Activated naive CD8-positive, alpha-beta T cell (primary cell): Measurements from ENCODE around the gene FAM114A2.

Experiments
- H3K27ac Mint-ChIP-seq: one replicate; pipeline ENCODE4 v1.8.0; 2021; ENCODE audit warnings: mixed read lengths
- H3K27me3 Mint-ChIP-seq: one replicate; pipeline ENCODE4 v1.8.0; 2021; ENCODE audit warnings: mixed read lengths
- H3K36me3 Mint-ChIP-seq: one replicate; pipeline ENCODE4 v1.8.0; 2021; ENCODE audit warnings: mixed read lengths
- H3K4me1 Mint-ChIP-seq: one replicate; pipeline ENCODE4 v1.8.0; 2021; ENCODE audit warnings: low read depth, mixed read lengths
- H3K4me3 Mint-ChIP-seq: one replicate; pipeline ENCODE4 v1.8.0; 2021; ENCODE audit warnings: mild to moderate bottlenecking, mixed read lengths
- H3K9me3 Mint-ChIP-seq: one replicate; pipeline ENCODE4 v1.8.0; 2021; ENCODE audit warnings: low read depth, mixed read lengths

Gene FAM114A2

DNA sequence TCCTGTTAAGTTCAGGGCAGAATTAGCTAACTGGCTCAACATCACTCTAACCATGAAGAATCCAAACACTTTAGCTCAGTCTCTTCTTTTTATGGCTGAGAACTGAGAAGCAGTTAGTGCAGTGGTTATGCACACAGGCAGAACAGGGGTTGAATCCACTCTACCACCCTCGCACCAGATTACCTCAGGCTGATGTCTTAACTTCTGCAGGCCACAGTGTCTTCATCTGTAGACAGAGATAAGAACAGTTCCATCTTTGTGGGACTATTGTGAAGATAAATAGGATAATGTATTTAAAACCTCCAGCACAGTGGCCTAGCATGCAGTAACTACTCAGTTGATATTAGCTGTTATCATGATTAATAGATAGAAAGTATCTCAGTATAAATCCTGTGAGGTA, 54.8 kb downstream of the FAM114A2 start:
- no peak overlapping the region for H3K27ac Mint-ChIP-seq
- H3K9me3 Mint-ChIP-seq: no peaks in the 10 kb centered on the region
- no peaks in the 10 kb centered on the region for H3K36me3 Mint-ChIP-seq
- H3K4me1 Mint-ChIP-seq: no peaks in the 10 kb centered on the region
- H3K4me3 Mint-ChIP-seq: no peak overlapping the region
- no peaks in the 10 kb centered on the region for H3K27me3 Mint-ChIP-seq

DNA sequence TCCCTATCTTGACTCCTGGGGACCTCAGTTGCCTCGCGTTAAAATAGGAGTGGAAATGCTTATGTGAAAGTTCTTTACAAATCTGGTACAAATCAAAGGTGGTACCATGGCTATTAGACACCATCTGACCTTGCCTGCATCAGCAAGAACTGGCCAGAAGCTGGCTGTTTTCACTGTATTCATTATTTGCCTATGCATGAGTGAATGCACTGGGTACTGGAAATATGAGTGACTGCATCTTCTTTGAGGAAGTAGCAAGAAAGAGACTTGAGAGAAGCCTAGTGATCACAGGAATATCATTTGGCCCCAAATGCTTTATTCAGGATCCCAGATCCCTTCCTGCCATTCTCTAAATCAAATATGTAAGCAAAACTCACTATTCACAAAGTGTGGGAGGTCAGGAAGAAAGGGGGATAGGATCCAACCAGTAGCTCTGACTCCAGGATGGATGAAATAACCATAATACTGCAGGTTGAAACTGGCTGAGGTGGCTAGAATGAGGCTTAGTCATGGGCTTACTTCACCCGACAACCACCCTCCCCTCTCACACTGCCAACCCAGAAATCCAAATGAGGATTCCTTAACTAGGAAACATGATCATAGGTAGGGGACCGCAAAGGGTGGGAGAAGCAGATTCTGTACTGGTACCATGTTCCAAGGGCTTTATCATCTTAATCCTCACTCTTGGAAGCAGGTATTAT, 56.7 kb downstream of the FAM114A2 start:
- H3K4me3 Mint-ChIP-seq: no peak overlapping the region
- no peaks in the 10 kb centered on the region for H3K4me1 Mint-ChIP-seq
- H3K36me3 Mint-ChIP-seq: no peaks in the 10 kb centered on the region
- no peak overlapping the region for H3K27ac Mint-ChIP-seq
- no peaks in the 10 kb centered on the region for H3K27me3 Mint-ChIP-seq
- H3K9me3 Mint-ChIP-seq: no peaks in the 10 kb centered on the region

DNA sequence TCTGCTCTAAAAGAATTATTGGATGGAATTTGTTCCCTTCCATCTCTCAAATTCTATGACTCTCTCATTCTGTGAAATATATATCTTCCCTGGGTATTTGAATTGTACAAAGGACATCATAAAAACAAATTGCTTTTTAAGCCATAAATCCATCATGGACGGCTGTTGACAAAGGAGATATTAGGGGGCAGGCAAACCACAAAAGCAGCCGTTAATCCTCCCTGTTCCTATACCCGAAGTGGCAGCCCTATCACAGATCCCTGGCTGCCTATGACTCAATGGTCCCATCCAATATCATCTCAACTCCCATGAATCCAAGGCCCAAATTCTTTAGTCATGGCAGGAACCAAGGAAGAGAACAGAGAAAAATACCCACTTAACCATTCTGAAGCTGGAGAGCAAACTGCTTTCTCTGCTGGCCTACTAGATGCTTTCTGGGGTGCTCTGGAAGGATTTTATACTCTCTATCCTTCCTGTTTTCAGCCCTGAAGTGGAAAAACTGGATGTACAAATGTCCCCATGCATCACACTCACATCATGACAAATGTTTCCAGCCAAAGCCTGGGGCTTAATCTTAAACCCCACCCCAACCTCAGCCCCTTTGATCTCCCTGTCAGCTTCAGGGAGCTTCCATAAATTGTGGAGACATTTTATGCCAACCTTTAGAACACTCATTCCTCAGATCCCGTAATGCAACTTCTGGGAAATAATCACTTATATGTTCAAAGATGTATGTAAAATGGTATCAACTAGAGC, 59.5 kb downstream of the FAM114A2 start:
- Mint-ChIP-seq H3K27me3 (peaks cover 2% of the 10 kb centered on the region), H3K27ac (no peak overlapping the region), H3K9me3 (no peaks in the 10 kb centered on the region), H3K36me3 (no peaks in the 10 kb centered on the region), H3K4me3 (no peak overlapping the region), H3K4me1 (no peaks in the 10 kb centered on the region)

DNA sequence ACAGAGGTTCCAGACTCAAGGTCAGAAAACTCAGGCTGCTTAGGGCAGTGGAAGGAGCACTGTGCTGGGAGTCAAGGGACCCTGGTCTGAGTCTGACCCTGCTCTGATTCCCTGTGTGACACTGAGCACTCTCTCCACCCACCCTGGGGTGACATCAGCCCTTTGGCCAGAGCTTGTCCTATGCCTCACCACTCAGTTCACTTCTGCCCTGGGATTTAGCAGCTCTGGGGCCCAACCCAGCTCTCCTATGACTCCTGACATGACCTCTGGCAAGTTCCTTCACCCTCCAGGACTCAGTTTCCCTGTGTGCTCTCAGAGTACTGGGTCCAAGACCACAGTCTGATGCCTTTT, 63.9 kb downstream of the FAM114A2 start:
- Mint-ChIP-seq H3K27ac (no peak overlapping the region), H3K27me3 (peaks cover 2% of the 10 kb centered on the region), H3K36me3 (no peaks in the 10 kb centered on the region), H3K4me1 (no peaks in the 10 kb centered on the region), H3K9me3 (no peaks in the 10 kb centered on the region), H3K4me3 (no peak overlapping the region)

DNA sequence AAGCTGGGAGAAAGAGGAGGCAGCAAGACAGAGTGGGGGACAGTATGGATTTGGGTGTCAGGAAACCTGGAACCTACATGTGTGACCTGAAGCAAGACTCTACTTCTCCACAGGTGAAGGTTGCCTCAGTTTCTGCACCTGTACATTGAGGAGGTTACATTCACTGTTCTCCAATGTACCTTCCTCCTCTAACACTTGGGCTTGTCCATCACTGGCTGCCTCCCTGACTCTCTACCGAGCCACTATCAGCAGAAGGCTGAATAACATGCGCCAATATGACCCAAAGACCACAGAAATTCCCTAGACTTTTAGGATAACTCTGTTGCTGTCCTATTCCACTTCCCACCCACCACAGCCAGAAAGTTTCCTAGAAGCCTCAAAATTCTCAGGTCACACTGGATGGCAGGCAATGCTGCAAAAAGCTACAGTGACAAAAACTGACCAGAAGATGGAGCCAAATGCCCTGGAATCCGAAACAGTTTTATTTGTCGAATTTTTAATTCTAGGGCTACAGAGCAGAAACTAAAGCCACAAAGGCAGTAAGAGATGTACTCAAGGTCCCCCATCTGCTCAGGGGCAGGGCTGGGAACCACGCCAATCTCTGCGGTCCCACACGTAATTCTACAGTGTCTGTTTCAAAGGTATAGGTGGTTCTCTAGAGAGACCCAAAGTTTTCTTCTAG, 64.4 kb downstream of the FAM114A2 start:
- Mint-ChIP-seq H3K9me3 (no peaks in the 10 kb centered on the region), H3K36me3 (no peaks in the 10 kb centered on the region), H3K4me1 (no peaks in the 10 kb centered on the region), H3K27me3 (peaks cover 2% of the 10 kb centered on the region), H3K4me3 (no peak overlapping the region), H3K27ac (no peak overlapping the region)

DNA sequence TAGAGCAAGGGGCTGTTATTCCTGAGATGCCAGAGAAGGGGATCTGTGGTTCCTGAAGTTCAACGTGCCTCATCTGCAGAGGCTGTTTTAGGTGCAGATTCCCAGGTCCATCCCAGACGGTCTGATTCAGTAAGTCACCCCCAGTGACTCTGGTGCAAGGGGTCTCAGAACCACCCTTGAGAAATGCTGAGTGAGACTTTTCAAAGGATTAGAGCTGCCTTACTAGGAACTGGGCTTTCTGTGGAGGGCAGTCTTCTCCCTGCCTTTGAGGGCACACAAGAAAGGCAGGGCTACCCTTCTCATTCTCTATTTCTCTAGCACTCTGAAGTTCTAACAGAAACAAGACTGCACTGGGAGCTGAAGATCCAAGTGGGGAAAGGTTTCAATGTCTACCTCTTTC, 66.5 kb downstream of the FAM114A2 start:
- H3K4me1 Mint-ChIP-seq: no peaks in the 10 kb centered on the region
- no peaks in the 10 kb centered on the region for H3K9me3 Mint-ChIP-seq
- H3K27ac Mint-ChIP-seq: no peak overlapping the region
- no peak overlapping the region for H3K4me3 Mint-ChIP-seq
- no peaks in the 10 kb centered on the region for H3K36me3 Mint-ChIP-seq
- H3K27me3 Mint-ChIP-seq: peaks cover 2% of the 10 kb centered on the region

DNA sequence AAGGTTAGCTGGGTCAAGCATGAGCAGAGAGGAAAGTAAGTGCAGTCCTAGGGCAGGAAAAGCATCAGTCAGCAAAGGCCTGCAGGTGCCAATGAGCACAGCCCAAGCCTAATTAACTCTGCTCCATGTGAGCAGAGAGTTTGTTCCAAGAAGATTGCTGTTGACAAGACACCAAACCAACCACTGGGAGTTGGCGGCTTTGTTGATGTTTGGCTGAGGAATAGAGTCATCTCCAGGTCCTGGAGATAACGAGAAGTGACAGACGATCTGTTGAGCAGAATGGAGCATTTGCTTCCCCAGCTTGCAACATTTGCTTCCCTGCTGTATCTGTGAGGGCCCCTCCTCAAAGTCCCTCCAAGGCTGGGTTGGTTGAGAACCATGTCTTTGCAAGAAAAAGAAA, 68.2 kb downstream of the FAM114A2 start:
- Mint-ChIP-seq H3K27me3 (peaks cover 9% of the 10 kb centered on the region), H3K4me1 (no peaks in the 10 kb centered on the region), H3K36me3 (no peaks in the 10 kb centered on the region), H3K27ac (no peak overlapping the region), H3K9me3 (no peaks in the 10 kb centered on the region), H3K4me3 (no peak overlapping the region)

DNA sequence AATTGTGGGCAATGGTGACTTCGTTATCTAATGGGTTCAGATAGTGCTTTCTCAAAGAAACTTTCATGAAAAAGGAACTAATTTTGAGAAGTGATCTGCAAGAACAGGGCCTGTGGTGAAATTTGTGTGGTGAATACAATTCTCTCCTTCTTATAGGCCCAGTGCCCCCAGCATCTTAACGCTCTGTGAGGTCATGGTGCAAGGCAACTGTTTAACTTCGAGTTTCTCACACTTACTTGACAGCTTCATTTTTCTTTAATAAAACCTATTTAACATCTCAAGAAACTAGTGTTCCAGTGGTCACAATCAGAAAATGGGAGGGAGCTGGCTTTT, 69.2 kb downstream of the FAM114A2 start:
- Mint-ChIP-seq H3K36me3 (no peaks in the 10 kb centered on the region), H3K4me3 (no peak overlapping the region), H3K27me3 (peaks cover 7% of the 10 kb centered on the region), H3K27ac (no peak overlapping the region), H3K9me3 (no peaks in the 10 kb centered on the region), H3K4me1 (no peaks in the 10 kb centered on the region)

DNA sequence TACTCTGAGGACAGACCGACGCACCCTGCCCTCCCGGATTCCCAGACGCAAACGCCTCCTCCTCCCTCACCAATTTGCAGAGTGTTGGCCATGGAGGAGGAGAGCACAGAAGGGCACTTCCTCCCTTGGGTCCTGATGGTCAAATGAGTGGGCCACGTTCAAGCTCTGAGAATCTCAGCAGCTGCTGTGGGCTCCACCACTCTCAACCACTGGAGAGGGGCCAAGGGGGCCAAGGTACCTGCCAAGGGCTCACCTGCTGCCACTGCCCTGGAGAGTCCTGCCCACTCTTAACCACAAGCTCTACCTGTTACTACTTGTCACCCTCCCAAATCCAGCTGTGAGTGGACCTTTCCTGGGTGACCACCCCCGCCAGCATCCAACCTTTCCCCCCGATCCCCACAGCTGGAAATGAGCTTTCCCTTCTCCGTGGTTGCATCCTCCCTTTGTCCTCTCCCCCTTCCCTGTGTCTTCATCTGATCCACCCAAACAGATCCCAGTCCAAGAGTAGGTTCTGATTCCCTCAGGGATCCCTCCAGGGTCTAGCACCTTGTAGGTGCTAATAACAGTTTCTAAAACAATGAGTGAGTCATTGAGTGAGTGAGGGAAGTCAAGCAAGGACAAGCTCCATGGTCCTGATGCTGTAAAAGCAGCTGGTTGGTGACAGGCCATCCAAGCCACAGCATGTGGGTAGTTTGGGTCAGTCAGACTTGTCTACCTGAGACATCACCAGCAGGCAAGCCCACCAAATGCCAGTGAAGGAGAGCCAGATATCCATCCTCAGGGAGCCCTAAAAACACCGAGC, 69.7 kb downstream of the FAM114A2 start:
- Mint-ChIP-seq H3K4me3 (no peak overlapping the region), H3K27ac (no peak overlapping the region), H3K36me3 (no peaks in the 10 kb centered on the region), H3K27me3 (peaks cover 7% of the 10 kb centered on the region), H3K9me3 (no peaks in the 10 kb centered on the region), H3K4me1 (no peaks in the 10 kb centered on the region)

DNA sequence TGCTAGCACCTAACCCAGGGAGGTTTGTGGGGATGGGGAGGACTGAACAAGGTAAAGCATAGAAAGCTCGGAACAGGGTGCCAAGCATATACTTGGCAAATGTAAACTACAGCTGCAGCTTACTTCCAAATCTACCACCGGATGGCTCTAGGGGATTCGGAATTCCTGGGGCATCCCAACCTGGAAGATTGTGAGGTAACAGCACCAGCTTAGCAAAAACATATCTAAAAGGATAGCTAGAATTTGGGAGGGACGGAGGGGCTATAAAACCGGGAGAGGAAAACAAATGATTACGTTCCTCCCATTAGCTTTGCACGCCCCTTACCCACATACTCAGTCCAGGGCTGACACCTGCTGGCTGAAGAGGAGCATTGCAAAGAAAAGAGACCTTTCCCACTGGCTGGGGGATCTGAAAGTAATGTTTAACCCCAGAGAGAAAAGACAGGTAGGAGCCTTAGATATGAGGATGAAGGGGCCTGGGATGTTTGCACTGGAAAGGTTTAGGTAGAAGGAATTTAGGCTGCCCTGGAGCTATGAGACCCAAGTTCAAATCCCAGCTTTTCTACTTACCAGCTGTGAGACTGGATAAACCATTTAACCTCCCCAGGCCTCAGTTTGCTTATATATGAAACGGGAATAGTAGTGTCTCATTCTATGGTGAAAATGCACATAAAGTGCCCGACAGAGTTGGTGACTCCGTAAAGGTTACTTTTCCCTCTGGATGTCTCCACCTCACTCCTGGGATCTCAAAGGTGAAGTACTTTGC, 73.6 kb downstream of the FAM114A2 start:
- no peak overlapping the region for H3K27ac Mint-ChIP-seq

DNA sequence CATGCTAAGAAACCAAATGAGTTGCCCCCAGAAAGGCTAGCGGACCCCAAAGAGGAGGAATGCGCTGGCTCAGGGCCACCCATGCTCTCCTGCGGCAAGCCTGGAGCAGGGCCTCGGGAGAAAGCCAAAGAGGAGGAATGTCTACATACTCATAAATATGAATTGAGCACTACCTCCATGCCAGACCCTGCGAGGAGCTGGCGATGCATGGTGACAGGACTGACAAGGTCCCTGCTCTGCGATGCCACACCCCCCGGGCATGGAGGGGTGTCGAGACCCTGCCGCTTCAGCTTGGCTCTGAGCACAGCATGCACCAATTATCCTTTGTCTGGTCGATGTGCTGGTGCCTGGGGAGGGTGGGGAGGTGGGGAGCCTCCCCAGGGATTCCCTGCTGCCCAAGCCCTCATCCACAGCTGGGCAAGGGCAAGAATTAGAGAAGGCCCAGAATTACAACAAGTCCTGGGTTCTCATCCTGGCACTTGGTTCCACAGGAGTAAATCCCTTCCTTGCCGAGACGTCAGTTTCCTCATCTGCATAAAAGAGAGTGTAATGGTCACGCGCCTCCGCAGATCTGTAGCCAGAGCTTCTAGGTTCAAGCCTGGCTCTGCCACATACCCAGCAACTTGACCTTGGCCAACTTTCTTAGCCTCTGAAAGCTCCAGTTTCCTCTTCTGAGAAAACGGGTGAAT, 74.4 kb downstream of the FAM114A2 start:
- Mint-ChIP-seq H3K27me3 (peaks cover 7% of the 10 kb centered on the region), H3K27ac (no peak overlapping the region), H3K9me3 (no peaks in the 10 kb centered on the region), H3K4me1 (peaks cover 10% of the 10 kb centered on the region), H3K36me3 (no peaks in the 10 kb centered on the region), H3K4me3 (no peak overlapping the region)

More for the DNA sequence above, 73.6 kb downstream of the FAM114A2 start:
- Mint-ChIP-seq H3K27me3 (peaks cover 7% of the 10 kb centered on the region), H3K9me3 (no peaks in the 10 kb centered on the region), H3K4me3 (no peak overlapping the region), H3K36me3 (no peaks in the 10 kb centered on the region), H3K4me1 (peaks cover 10% of the 10 kb centered on the region)

DNA sequence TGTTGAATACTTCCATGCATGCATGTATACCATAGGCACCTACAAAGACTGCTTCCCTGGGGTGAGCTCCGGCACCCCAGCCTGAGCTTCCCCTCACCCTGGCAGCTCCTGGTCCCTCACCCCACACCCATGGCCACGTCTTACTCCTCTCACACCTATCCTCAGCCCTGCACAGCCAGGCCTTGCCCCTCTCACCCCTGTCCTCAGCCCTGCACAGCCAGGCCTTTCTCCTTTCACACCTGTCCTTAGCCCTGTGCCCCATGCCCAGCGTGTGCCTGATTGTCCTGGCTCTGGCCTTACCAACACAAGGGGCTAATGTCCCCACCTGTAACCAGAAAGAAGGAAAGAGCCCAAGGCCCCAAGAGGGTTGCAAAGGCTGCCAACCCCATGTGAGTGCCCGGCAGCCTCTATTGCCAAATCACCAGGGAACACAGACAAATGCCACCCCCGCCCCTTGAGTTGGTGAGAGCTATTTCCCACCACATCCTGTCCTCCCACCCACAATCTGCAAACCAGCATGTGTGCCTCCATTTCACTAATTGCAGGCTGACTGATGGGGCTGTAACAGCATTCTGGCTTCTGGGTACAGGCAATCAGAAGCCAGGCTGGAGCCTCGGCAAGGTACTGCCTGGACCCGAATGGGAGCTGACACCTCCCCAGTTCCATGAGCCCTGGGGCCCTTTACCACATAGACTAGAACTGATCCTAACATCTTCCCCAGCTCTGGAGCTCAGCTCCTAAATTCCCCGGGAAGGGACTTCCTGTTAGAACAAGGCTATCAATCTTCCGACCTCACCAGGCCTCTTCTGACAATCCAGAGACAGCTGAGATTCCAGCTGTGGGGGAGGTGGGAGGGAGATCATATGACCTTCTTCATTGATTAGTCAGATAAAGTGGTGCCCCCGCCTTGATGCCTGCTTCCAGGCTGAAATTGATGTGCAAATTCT, 78.2 kb downstream of the FAM114A2 start:
- no peak overlapping the region for H3K4me3 Mint-ChIP-seq
- H3K36me3 Mint-ChIP-seq: peaks cover 2% of the 10 kb centered on the region
- no peaks in the 10 kb centered on the region for H3K9me3 Mint-ChIP-seq
- H3K4me1 Mint-ChIP-seq: peaks cover 10% of the 10 kb centered on the region
- H3K27me3 Mint-ChIP-seq: no peaks in the 10 kb centered on the region
- H3K27ac Mint-ChIP-seq: no peak overlapping the region
